Measurements from ENCODE around the gene RPS3.
"Not testable (repeated sequence)": the region's sequence is repeated elsewhere in the genome, so short reads cannot be mapped to it uniquely, and the experiment has no call there.

RPS3 gene

GRCh38 chr11:75399344-75400145 lies at the start of gene RPS3:
RPS3 (plus strand) TSS chr11:75399518; CDS start chr11:75399548, 30 bp downstream.
- FAIRE-seq, result no peak
- peak; percentile 96 for TF ChIP-seq POLR2A (IDR thresholded peaks at IDR 0.05; ENCODE audit: low read depth, low read length)
- DNase-seq (ENCODE audit: insufficient read length, low spot score), result peak; percentile 80

- TF ChIP-seq POLR2A (IDR thresholded peaks at IDR 0.05; ENCODE audit: low read depth, low read length), result no peak
- DNase-seq (ENCODE audit: insufficient read length, low spot score) (no peak), FAIRE-seq (no peak)
Observed at GRCh38 chr11:75349521-75350116, 49.7 kb upstream of the RPS3 start.

- TF ChIP-seq POLR2A (IDR thresholded peaks at IDR 0.05; ENCODE audit: low read depth, low read length), result no peak
- no peak for FAIRE-seq
- DNase-seq (ENCODE audit: insufficient read length, low spot score), result no peak
Observed at GRCh38 chr11:75350122-75350742, 49.1 kb upstream of the RPS3 start.

GRCh38 chr11:75350743-75351540 lies 48.4 kb upstream of the RPS3 start:
- no peak for FAIRE-seq
- DNase-seq (ENCODE audit: insufficient read length, low spot score), result no peak
- TF ChIP-seq POLR2A (IDR thresholded peaks at IDR 0.05; ENCODE audit: low read depth, low read length), result no peak

- FAIRE-seq (no peak), DNase-seq (ENCODE audit: insufficient read length, low spot score) (no peak)
- peak; percentile 43; the same call in 1 of the 2 replicates for TF ChIP-seq POLR2A (IDR thresholded peaks at IDR 0.05; ENCODE audit: low read depth, low read length)
Observed at GRCh38 chr11:75351541-75351790, 47.9 kb upstream of the RPS3 start, which contains the start of gene ARRB1. ARRB1 (minus strand) TSS chr11:75351661; CDS start chr11:75351607, 54 bp downstream.

GRCh38 chr11:75351791-75352587 lies 47.3 kb upstream of the RPS3 start:
- FAIRE-seq (no peak), DNase-seq (ENCODE audit: insufficient read length, low spot score) (no peak)
- TF ChIP-seq POLR2A (IDR thresholded peaks at IDR 0.05; ENCODE audit: low read depth, low read length), result no peak

- FAIRE-seq, result no peak
- DNase-seq (ENCODE audit: insufficient read length, low spot score), result no peak
- TF ChIP-seq POLR2A (IDR thresholded peaks at IDR 0.05; ENCODE audit: low read depth, low read length), result no peak
Observed at GRCh38 chr11:75352588-75353206, 46.6 kb upstream of the RPS3 start.

GRCh38 chr11:75355051-75355450 lies 44.3 kb upstream of the RPS3 start:
- DNase-seq (ENCODE audit: insufficient read length, low spot score) (no peak), FAIRE-seq (no peak)
- no peak for TF ChIP-seq POLR2A (IDR thresholded peaks at IDR 0.05; ENCODE audit: low read depth, low read length)

GRCh38 chr11:75356613-75357012 lies 42.7 kb upstream of the RPS3 start:
- DNase-seq (ENCODE audit: insufficient read length, low spot score), result no peak
- no peak for TF ChIP-seq POLR2A (IDR thresholded peaks at IDR 0.05; ENCODE audit: low read depth, low read length)
- no peak for FAIRE-seq

- not testable (repeated sequence) for DNase-seq (ENCODE audit: insufficient read length, low spot score); FAIRE-seq
Observed at GRCh38 chr11:75362285-75362684, 37.0 kb upstream of the RPS3 start.

GRCh38 chr11:75365711-75366181 lies 33.6 kb upstream of the RPS3 start:
- no peak for DNase-seq (ENCODE audit: insufficient read length, low spot score)
- no peak for TF ChIP-seq POLR2A (IDR thresholded peaks at IDR 0.05; ENCODE audit: low read depth, low read length)
- FAIRE-seq, result no peak

GRCh38 chr11:75366826-75367225 lies 32.5 kb upstream of the RPS3 start:
- not testable (repeated sequence) for FAIRE-seq; DNase-seq (ENCODE audit: insufficient read length, low spot score)
